Upper lobe of left lung (tissue), 4 donors: ENCODE results near the gene ZBTB11.

Source experiments
- CTCF ChIP-seq, 6 experiments: fragments of 450-650 bp in 4 of 6; fragments of 200-600 bp in 2 of 6; sonication (generic) in 2 of 6; IDR thresholded peaks; one replicate each; pipeline ENCODE4 v1.5.1; 2016 to 2019; ENCODE audit warnings: antibody characterized with exemption in 6 of 6
- EP300 ChIP-seq, 4 donors: sonication (generic); formaldehyde crosslinking; IDR thresholded peaks; one replicate each; pipeline ENCODE4 v1.5.1; 2017; ENCODE audit warnings: antibody characterized with exemption in 4 of 4, control low read depth in 2 of 4
- POLR2A ChIP-seq, 4 donors: fragments of 450-650 bp; IDR thresholded peaks; one replicate each; pipeline ENCODE4 v1.5.1; 2016 to 2017; ENCODE audit warnings: antibody characterized with exemption in 4 of 4, mild to moderate bottlenecking in 2 of 4
- POLR2AphosphoS5 ChIP-seq, 2 donors: sonication (generic); formaldehyde crosslinking; IDR thresholded peaks; one replicate each; pipeline ENCODE4 v1.5.1; 2017; ENCODE audit warnings: antibody characterized with exemption in 2 of 2

GRCh38 chr3:101725194-101725889 lies 48.4 kb upstream of the ZBTB11 start:
- TF ChIP-seq CTCF (IDR thresholded peaks at IDR 0.05), result no peak
- TF ChIP-seq POLR2A (IDR thresholded peaks at IDR 0.05), result no peak
- no peak for TF ChIP-seq POLR2AphosphoS5 (IDR thresholded peaks at IDR 0.05)
- no peak for TF ChIP-seq EP300 (IDR thresholded peaks at IDR 0.05)
